Fibroblast of pulmonary artery (primary cell): ENCODE measurements around the gene F10.
"Not testable (repeated sequence)": the region's sequence is repeated elsewhere in the genome, so short reads cannot be mapped to it uniquely, and the experiment has no call there.

Experiments
- DNase-seq: peaks from one replicate; pipeline ENCODE4 v3.0.0-alpha.2; 2010; ENCODE audit warnings: low read depth
- H3K4me3 ChIP-seq: replicated peaks from 2 replicates; pipeline ENCODE4 v1.5.1; 2011; ENCODE audit warnings: low read depth, mild to moderate bottlenecking, control low read depth, low read length, moderate library complexity
- CTCF ChIP-seq: IDR thresholded peaks from 2 replicates; pipeline ENCODE4 v1.5.1; 2011; ENCODE audit warnings: mild to moderate bottlenecking, control low read depth, low read length, inconsistent platforms; ENCODE audit errors: missing control alignments

F10 gene

GRCh38 chr13:113109151-113110047 is 13.2 kb upstream of the F10 start:
- no peak overlapping the region for H3K4me3 ChIP-seq
- TF ChIP-seq CTCF = no peak
- DNase-seq = no peak

DNA sequence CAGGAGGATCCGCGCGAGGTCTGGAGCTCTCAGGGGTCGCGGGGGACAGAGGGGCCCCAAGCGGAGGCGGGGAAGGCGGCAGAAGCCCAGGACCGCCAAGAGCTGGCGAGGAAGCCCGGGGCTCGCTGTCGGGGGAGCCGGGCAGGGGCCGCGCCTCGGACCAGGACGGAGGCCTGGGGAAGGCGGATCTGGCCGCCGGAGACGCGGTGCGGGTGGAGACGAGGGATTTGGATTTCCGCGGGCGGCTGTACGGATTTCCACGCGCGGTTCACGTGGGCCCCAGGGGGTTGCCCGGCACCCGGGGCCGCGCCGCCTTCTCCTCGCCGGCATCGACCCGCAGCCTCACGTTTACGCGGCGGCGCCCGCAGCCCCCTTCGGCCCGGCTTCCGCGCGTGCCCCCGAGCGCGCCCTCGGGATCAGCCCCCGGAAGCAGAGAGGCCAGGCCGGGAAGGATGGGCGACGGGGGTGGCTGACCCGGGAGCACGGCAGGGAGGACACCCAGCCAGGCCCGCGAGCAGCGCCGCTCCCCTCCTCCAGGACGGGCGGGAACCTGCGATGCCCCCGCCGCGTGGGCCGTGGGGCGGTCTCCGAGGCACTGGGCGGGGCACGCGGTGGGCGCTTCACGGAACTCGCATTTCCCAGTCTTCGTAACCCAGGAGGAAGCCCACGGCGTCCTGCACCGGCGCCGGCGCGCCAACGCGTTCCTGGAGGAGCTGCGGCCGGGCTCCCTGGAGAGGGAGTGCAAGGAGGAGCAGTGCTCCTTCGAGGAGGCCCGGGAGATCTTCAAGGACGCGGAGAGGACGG is 12.3 kb upstream of the F10 start:
- H3K4me3 ChIP-seq = no peak overlapping the region
- TF ChIP-seq CTCF = no peak
- DNase-seq = no peak

DNA sequence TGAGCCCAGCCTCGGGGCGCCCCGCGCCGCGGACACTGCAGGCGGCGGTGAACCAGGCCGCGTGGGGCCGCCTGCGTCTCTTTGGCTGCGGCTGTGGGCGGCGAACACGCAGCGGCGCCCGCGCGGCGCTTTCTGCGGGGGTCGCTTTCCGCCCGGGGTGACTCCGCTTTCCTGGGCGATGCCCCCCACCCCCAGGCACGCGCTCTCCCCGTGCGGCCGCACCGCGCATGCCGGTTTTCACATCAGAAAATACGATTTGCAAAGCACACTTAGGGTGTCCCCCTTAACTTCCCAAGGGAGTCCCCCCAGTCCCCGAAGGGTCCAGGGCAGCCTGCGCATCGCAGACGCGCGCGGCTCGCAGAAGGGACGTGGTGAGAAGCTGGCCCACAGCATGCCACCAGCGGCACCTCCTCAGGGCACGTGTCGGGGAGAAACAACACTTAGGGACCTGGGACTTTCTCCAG is 11.7 kb upstream of the F10 start:
- no peak for TF ChIP-seq CTCF
- H3K4me3 ChIP-seq = no peak overlapping the region
- no peak for DNase-seq

GRCh38 chr13:113111821-113112220 is 10.8 kb upstream of the F10 start:
- H3K4me3 ChIP-seq, DNase-seq: not testable (repeated sequence)

DNA sequence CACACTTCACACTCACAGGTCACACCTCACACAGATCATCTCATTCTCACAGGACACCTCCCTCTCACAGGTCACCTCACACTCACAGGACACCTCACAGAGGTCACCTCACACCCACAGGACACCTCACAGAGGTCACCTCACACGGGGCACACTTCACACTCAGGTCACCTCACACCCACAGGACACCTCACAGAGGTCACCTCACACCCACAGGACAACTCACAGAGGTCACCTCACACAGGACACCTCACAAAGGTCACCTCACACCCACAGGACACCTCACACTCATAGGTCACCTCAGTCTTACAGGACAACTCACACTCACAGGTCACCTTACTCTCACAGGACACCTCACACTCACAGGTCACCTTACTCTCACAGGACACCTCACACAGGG is 10.1 kb upstream of the F10 start:
- not testable (repeated sequence) for H3K4me3 ChIP-seq

DNA sequence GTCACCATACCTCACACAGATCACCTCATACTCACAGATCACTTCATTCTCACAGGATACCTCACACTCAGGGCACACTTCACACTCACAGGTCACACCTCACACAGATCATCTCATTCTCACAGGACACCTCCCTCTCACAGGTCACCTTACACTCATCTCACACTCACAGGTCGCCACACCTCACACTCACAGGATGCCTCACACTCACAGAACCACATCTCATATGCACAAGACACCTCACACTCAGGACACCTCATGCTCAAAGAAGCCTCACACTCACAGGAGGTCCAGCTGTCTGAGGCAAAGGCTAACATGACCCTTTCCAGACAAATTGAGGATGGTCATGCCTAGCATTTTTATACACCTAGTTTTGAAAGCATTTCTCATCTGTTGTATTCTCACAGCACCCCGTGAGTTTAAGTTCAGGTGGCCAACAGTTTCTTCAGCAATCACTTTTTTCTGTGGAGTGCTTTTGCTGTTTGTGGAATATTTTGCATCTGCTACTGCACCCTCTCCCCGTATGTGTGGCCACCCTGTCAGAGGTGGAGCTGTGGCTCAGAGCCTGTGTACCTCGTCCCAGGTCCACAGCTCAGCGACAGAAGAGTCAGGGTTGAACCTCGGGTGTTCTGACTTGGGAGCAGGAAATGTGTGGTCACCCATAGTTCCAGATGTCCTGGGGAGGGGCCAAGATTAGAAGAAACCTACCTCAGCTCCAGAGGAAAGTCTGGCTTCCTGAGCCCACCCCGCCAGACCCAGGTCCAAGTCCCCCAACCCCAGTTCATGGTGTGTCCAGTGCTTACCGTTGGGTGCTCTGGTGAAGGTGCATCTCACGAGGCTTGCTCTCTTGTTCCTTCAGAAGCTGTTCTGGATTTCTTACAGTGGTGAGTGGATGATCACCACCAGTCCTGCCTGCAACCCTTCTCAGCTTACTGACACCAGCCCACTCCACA is 9.4 kb upstream of the F10 start:
- DNase-seq = no peak
- TF ChIP-seq CTCF = no peak
- no peak overlapping the region for H3K4me3 ChIP-seq

More for the DNA sequence above, 10.1 kb upstream of the F10 start:
- not testable (repeated sequence) for DNase-seq

GRCh38 chr13:113113846-113114271 is 8.7 kb upstream of the F10 start:
- H3K4me3 ChIP-seq = no peak overlapping the region
- no peak for TF ChIP-seq CTCF
- no peak for DNase-seq
